NCI-H187 (cell line): Measurements from ENCODE around the gene KLHL6.
A peak's percentile ranks its signal among the peaks of the same experiment; 100 is the strongest.
"Not testable (repeated sequence)": the region's sequence is repeated elsewhere in the genome, so short reads cannot be mapped to it uniquely, and the experiment has no call there.

Experiments
- DNase-seq, 2 experiments: peaks; one replicate each; lab custom pipeline; 2025; lab: John Stamatoyannopoulos, UW

KLHL6 gene

DNA sequence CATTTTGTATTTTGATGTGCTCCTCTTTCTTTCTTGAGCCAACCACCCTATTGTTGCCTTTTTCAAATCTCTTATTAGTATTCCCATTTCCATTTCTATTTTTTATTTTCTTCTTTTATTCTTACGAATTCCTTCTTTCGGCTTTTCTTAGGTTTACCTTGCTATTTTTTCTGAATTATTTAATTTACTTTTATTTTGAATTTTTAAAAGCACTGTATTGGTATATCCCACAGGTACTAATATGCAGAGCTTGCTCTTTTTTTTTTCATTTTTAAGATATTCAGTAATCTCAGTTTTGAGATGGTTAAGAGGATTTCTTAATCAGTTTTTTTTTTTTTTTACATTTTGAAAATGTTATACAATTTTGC is 108.7 kb downstream of the KLHL6 start:
- no peak for DNase-seq

- no peak for DNase-seq
Measured at GRCh38 chr3:183444748-183445147, 110.8 kb downstream of the KLHL6 start.

DNA sequence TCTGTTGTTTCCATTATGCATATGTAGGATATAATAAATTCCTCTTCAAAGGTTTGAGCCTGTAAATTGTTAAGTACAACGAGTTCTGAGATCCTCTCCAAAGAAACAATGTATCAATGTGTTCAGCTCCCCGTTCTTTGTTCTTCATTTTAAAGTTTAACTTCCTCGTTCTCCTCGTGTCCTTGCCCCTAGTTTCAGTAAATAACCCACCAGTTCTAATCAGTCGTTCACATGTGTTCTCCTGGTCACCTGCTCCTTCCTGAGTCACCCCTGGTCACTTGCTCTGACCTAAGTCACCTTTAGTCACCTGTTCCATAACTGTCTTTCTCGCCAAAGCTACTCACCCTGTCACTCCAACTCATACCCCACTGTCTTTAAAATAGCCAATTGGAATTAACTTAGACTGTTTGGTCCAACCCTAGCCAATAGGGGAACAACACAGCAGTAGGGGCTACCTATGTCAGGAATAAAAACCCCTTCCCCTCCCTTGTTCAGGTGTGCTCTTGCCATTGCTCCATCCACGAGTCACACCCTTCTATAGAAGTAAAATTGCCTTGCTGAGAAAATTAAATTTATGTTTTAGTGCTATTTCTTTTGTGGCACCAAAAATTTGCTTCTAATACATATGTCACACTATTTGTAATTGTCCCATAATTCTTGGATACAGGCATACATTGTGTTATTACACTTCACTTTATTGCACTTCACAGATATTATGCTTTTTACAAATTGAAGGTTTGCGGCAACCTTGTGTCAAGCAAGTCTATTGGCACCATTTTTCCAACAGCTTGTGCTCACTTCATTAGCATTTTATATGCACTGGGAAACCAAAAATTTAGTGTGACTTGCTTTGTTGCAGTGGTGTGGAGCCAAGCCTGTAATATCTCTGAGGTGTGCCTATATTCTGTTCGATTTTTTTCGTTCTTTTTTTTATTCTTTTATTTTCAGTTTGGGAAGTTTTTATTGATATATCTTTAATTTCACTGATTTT is 111.8 kb downstream of the KLHL6 start:
- DNase-seq: no peak

GRCh38 chr3:183442994-183443393 is 112.5 kb downstream of the KLHL6 start:
- DNase-seq: no peak

GRCh38 chr3:183440521-183440920 is 115.0 kb downstream of the KLHL6 start:
- not testable (repeated sequence) for DNase-seq

GRCh38 chr3:183439515-183439914 is 116.0 kb downstream of the KLHL6 start:
- DNase-seq: no peak

- DNase-seq: peak in 1 of 2 experiments; percentile 17
Measured at GRCh38 chr3:183438735-183439134, 116.8 kb downstream of the KLHL6 start.

DNA sequence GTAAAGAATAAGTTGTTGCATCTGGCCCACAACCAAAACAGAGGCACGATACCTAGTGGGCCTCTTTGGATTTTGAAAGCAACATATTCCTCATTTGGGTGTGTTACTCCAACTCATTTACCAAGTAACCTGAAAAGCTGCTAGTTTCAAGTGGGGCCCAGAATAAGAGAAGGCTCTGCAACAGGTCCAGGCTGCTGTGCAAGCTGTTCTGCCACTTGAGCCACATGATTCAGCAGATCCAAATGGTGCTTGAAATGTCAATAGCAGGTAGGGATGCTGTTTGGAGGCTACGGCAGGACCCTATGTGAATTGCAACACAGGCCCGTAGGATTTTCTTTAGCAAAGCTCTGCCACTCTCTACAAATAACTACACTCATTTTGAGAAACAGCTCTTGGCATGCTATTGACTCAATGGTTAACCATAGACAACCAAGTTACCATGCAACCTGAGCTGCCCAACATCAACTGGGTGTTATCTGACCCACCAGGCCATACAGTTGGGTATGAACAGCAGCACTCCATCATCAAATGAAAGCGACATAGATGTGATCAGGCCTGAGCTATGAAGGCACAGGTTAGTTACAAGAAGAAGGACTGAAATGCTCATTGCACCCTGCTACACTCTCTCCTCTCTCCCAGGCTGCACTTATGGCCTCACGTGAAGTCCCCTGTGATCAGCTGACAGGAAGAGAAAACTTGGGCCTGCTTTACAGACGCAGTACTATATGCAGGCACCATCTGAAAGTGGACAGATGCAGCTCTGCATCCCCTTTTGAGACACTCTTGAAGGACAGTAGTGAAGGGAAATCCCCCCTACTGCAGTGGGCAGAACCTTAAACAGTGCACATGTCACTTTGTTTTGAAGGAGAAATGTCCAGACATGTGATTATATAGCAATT is 117.6 kb downstream of the KLHL6 start:
- DNase-seq: peak in 1 of 2 experiments; percentile 78
